Stimulated activated CD4-positive, alpha-beta T cell treated with anti-CD3 and anti-CD28 coated beads, Interleukin-4, amount 100 ng/mL, for 1 hour (primary cell): ENCODE measurements around the gene PYROXD2.
"Not testable (repeated sequence)": the region's sequence is repeated elsewhere in the genome, so short reads cannot be mapped to it uniquely, and the experiment has no call there.

Experiments
- DNase-seq: peaks from one replicate; pipeline ENCODE4 v3.0.0-alpha.2; 2020

Gene PYROXD2

DNA sequence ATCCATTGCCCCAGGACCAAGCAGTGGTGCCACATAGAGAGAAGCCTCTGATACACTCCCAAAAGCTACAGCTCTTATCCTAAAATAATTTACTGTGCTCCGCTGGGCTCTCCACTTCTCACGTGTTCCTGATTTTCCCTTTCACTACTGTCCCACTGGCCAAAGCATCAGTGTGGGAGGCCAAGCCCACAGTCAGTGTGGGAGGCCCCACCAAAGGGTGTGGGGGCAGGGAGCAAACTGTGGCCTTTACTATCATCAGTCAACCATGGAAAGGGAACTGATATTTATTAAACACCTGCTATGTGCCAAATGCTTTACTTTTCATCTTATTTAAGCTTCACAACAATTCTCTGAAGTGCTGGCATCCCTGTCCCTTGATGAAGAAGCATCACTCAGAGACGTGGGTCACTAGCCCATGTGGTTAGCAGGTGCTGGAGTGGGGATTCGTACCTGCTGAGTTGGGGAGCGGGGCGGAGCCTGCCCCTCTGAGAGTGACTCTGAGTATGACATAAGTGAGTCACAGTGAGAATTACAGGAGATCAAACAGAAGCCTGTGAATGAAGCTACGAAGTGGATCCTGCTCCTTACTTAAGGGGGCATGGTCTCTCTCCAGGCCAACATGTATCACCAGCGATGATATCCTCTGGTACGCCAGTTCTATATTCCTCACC, 50.4 kb downstream of the PYROXD2 start:
- DNase-seq = no peak

DNA sequence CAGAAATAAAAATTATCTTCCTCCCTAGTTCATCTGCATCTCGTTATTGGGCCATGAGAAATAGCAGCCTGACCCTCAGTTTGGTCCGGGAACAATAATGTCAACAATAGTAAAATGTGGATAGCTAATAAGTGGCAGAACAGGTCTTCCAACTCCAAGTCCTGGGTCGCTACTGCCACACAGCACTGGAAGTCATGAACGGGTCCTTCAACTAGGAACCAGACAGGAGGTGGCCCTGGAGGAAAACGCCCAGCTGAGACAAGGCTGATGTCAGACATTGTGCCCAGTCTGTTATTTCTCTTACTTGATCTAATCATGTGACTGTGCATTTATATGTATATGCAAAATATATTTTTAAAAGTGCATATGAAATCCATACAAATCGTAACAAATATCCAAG, 51.8 kb downstream of the PYROXD2 start:
- no peak for DNase-seq

DNA sequence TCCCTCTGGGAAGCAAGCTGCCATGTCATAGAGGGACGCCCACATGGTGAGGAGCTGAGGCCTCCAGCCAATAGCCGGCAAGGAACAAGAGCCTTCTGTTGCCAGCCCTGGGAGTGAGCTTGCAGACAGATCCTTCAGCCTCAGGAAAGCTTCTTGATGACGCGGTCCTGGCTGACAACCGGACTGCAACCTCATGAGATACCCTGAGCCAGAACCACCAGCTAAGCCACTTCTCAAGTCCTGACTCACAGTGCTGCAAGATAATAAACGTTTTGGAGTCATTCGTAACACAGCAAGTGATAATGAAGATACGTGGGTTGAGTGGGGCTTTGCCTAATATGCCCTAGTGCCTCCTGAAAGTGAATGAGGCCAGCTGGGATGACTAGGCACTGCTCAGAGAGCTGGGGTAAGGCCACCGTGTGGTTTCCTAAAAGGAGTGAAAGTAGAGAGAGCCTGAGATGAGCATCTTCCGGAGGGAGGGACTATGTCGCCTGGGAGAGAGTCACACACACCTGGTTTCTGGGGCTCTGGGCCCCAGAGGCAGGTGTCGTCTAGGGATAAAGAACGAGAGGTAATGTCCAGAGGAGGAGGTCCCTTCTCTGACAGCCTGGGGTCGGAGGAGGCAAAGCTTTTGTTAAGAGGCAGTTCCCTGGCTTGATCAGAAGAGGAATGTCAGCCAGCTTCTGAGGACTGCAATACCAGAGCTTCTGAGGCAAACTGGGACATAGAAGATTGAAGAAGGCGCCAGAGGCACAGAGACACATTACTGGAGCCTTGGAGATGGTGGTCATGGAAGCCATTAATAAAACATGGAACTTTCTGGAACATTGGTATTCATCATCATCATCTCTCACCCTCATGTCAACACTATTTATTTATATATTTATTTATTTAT, 53.6 kb downstream of the PYROXD2 start:
- no peak for DNase-seq

DNA sequence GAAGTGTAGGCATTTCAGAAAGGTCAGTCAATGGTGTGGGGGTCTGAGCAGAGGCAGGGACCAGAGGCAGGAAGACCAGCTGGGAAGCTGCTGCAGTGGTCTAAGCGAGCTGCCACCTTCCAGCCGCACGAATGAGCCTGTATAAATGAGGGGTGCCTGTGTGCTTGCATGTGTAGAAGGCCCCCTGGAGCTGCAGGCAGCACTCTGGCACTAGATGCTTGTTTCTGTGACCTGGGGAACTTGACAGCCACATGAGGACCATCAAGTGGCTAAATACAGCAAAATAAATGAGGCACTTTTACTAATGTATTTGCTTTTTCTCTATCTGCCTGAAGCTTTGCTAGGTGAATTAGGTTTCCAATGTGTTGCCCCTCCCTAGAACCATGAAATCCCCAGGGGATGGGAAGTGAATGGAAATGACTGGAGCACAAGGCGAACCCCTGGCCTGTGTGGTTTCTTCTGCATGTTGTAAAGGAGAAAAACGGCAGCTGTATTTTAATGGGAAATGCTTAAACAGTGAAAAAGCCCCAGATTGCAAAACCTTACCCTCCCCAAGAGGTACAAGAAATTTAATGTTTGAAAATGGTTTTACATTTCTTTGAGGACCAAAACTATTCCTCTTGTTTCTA, 57.7 kb downstream of the PYROXD2 start:
- DNase-seq = no peak

DNA sequence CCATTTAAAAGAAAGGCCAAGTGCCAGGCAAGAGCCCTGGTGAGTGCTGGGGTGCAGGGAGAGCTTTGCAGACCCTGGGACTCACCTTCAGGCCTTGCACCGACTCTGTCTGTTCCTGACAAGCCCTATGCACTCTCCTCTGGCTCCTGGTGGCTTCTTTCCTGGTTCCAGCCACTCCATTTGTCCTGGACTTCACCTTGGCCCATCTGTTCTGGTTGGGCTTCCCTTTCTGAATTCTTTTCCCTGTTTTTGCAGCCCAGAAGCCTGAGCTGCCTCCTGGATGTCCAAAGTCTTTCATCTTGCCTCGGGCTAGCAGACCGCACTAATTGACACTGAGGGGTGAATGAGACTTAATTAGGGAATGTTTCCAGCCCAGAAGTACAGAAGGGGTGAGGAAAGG, 60.5 kb downstream of the PYROXD2 start:
- no peak for DNase-seq

DNA sequence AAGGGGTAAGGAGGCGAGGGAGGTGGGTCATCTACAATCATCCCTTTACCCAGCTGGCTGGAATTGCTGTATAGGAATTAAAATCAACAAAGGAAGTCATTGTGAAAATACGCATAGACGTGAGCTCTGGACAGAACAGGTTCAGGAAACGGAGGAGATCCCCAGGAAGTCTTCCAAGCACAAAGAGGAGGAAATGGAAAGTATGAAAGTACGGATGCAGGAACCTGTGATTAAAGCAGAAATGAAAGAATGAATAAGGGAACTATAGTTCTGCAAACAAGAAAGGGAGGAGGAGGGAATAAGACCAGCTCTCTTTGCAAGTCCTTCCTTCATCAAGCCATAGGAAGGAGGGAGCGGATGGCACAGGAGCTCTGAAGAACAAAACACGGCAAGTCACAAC, 61.8 kb downstream of the PYROXD2 start:
- no peak for DNase-seq

DNA sequence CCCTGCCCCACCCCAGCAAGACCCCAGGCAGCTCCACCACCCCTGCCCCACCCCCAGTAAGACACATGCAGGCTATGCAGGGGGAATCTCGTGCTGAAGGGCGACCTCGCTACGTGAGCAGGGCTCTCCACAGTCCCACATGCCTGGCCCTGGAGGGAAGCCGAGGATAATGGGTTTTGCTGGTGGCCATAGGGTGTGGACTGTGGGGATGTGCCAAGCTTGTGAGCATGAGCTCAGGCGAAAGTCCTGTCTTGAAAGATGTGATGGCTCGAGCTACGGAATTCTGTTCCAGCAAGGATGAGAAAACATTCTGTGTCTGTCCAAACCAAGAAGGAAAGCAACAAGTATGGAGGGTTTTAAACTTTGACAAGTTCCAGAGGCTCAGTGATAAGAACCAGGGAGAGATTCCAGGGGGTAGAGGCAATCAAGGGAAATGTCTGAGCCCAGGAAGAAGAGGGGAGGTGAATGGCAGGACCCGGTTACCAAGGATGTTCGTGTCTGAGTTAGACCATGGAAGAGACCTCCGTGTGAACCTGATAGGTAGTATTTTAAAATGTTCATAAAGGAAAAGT, 63.1 kb downstream of the PYROXD2 start:
- DNase-seq = no peak

DNA sequence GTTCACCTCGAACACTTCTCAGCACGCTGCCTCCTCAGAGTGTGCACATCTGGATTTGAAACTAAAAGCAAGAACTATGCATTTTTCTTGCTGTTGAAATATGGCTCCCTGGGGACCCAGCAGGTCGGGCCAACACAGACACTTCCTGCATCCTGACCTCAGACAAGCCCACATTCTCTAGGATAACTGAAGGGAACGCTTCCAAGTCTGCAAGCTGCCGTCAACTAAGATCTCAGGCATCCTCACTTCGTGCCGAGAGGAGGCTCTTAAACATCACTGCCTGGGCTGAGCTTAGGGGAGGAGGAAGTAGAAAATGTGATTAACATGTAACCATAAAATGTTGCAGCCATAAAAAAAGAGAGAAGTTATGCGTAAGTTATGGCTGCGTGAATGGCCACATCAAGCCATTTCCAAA, 65.5 kb downstream of the PYROXD2 start:
- DNase-seq = no peak

DNA sequence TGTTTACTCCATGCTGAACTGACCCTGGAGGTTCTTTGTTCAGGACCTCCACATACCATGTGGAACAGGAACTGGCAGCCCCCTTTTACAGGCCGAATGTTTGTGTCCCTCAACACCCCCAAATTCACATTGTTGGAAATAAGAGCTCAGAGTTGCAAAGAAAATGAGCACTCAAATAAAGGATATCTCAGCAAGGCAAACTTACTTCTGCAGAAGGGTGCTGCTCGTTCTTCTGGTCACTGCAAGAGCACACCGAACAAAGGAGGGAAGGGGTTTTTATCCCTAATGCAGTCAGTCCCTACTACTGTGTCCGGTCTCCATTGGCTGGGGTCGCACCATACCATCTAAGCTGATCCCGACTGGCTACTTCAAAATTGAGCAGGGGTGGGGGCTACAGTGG, 68.1 kb downstream of the PYROXD2 start:
- DNase-seq = no peak

DNA sequence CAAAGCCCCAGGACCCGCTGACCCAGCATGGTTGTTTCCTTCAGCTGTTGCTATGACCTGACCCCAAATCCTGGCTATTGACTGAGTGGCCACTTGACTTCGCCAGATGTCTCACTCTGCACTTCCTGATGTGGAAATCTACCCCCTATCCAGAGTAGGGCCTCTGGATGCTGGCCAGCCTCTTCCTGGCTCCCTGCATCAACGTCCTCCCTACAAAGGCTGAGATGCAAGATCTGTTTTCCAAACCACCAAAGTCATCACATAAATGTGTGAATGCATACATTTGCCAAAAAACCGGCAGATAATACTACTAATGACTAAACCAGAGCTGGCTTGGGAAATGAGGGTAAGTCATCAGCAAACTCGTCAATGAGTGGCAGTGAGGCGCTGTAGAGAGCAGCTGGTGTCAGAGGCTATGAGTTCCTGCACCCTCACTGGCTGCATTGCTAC, 70.4 kb downstream of the PYROXD2 start:
- no peak for DNase-seq

DNA sequence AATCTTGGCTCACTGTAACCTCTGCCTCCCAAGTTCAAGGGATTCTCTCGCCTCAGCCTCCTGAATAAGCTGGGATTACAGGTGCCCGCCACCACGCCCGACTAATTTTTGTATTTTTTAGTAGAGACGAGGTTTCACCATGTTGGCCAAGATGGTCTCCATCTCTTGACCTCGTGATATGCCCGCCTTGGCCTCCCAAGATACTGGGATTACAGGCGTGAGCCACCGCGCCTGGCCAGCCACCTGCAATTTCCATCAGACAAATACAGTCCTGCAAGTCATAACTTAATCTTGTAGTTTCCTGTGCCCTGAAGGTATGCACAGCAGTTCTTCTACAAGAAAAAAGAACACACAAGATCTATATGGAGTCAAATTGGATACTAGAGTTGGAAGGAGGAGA, 73.3 kb downstream of the PYROXD2 start:
- not testable (repeated sequence) for DNase-seq

DNA sequence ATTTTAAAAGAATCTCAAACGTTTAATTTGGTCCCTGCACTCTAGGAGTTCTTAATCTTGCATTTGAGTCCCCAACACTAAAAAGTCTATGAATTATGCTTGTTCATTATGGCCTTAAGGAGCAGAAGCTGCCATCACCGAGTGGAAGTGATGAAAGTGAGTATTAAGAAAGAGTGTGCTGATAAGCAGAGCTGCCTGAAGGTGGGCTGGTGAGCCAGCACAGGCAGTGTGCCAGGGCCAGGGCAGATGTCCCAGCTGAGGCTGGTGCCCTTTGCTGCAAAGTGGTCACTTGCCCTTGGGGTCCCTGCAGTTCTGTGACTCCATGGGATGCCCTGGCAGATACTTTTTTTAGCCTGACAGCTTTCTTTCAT, 74.1 kb downstream of the PYROXD2 start:
- no peak for DNase-seq

DNA sequence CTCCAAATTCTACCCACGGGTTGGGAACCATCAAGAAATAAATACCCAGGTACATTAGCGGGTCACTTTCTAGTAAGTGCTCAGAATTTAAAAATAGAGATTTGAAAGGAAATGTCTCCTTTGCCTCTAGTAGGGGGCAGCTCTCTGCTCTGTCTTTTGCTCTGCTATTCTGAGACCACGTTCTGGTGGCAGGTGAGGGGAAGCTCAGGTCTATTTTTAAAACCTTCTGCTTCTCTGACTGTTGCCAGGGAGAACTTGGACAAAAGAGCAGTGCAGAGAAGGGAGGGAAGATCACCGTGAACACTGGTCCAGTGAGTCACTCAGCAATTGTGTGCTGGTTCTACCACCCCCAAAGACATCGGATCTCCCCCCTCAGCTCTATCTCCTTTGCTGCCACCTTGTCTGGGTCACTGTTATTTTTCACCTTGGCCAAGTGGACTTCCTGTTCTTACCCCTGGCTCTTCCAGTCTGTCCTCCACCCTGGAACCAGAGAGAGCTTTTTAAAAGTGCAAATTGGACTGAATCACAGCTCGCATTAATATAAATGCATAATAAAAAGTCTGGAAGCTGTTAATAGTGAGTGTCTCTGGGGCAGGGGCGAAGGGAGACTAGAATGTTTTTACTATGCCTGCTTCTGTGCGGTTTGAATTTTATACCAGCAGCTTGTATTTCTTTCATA, 74.6 kb downstream of the PYROXD2 start:
- DNase-seq = no peak

DNA sequence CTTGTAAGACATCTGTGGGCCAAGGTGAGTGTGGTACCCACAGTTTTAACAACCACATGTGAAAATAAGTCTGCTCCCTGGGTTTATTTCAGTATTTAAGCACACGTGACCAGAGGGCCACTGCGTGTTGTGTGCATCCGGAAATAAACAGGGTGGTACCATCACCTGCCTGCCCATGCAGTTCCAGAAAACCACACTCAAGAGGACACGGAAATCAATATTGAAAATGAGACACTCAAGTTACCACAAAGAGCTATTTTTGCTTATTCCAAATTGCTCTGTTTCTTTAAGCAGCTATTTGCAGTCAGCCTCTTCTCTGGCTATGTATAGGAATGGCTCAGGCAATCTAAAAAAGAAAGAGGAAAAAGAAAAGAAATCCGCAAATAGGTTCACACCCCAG, 75.2 kb downstream of the PYROXD2 start:
- no peak for DNase-seq

DNA sequence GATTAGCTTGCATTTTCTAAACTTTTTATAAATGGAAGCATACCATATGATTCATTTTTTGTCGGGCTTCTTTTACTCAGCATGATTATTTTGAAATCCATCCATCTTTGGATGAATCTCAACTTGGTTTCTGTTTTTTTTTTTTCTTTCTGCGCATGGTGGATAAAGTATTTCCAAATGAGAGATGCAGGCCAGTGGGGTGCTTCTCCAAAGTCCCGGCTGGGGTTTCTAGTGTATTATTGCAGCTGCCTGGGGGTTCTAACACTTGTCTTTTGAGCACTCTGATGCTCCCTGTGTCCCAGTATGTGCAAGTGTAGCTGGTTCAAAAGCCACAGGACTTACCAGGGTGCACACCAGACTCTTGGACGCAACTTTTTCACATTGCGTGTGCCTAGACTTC, 76.1 kb downstream of the PYROXD2 start:
- DNase-seq = no peak

DNA sequence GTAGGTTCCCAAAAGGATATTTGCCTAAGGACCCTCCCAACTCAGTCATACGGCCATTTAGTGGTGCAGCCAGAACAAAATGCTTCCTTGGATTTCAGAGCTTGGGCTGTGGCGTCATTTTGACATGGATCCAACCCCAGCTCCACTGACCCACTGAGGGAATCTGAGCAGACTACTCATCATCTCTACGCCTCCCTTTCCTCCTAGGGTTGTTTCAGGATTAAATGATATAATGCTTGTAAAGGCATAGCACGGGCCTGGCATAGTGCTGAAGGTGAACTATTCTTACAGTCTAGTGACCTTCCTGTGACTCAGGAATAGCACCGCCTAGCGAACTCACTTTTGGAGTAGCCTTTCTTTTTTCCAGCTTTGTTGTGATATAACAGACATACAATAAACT, 76.7 kb downstream of the PYROXD2 start:
- no peak for DNase-seq

DNA sequence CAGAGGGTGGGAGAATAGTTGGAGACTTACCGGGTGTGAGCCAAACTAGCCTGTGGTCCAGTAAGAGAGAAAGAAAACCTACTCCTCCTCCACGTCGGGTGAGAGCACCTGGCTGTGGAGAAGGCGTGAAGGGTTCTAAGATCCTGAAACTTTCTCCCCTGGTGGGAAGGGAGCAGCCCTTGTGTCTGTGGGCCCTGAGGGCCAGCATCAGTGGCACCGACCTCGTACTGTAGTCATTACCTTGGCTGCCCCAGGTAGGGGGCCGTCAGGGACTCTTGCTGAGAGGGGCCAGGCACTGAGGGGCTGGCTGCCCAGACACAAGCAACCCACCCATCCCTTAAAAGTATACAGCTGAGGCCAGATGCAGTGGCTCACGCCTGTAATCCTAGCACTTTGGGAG, 77.5 kb downstream of the PYROXD2 start:
- DNase-seq = no peak
